GM06990 (cell line): ENCODE measurements around the gene STIMATE.

Experiments used
- DNase-seq: peaks from one replicate; pipeline ENCODE4 v3.0.0-alpha.2; 2011; ENCODE audit not compliant: insufficient read length; ENCODE audit errors: extremely low read depth
- H3K27me3 ChIP-seq: replicated peaks from 2 replicates; pipeline ENCODE4 v1.6.0; 2011; ENCODE audit warnings: low read length; ENCODE audit not compliant: control insufficient read depth, insufficient read depth
- H3K36me3 ChIP-seq: 2 replicates; pipeline ENCODE4 v1.5.1; 2011; ENCODE audit warnings: low read length; ENCODE audit not compliant: control insufficient read depth, insufficient read depth
- H3K4me3 ChIP-seq: replicated peaks from 2 replicates; pipeline ENCODE4 v1.5.1; 2011; ENCODE audit warnings: low read depth, mild to moderate bottlenecking, control low read depth, low read length
- TF ChIP-seq, protein P1 (sequence below): IDR thresholded peaks from 2 replicates; pipeline ENCODE4 v1.5.1; 2011; ENCODE audit warnings: low read length, control low read depth, mild to moderate bottlenecking, inconsistent platforms; ENCODE audit not compliant: insufficient read depth, poor library complexity, severe bottlenecking

Gene STIMATE

DNA sequence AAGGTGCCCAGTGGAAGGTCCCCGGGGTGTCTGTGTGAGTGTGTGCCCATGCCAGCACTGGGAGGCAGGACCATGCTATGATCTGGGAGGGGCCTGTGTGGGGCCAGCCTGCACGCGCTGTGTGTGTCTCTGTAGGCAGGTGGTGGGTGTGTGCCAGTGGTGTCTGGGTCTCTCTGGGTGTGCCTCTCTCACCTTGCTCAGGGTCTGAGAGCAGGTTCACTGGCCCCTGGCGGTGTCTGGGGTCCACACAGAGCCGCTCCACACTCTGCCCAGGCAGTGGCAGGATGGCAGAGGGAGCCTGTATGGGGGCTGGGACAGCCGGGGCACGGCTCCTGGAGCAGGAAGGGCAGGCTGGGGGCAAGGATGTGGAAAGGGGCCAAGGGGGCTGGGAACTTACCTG is 79.5 kb downstream of the STIMATE start:
- no peak for DNase-seq
- H3K4me3 ChIP-seq, result no peak overlapping the region
- TF ChIP-seq, protein P1, sequence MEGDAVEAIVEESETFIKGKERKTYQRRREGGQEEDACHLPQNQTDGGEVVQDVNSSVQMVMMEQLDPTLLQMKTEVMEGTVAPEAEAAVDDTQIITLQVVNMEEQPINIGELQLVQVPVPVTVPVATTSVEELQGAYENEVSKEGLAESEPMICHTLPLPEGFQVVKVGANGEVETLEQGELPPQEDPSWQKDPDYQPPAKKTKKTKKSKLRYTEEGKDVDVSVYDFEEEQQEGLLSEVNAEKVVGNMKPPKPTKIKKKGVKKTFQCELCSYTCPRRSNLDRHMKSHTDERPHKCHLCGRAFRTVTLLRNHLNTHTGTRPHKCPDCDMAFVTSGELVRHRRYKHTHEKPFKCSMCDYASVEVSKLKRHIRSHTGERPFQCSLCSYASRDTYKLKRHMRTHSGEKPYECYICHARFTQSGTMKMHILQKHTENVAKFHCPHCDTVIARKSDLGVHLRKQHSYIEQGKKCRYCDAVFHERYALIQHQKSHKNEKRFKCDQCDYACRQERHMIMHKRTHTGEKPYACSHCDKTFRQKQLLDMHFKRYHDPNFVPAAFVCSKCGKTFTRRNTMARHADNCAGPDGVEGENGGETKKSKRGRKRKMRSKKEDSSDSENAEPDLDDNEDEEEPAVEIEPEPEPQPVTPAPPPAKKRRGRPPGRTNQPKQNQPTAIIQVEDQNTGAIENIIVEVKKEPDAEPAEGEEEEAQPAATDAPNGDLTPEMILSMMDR, result no peak
- no peaks in the 10 kb centered on the region for H3K36me3 ChIP-seq
- no peaks in the 10 kb centered on the region for H3K27me3 ChIP-seq

DNA sequence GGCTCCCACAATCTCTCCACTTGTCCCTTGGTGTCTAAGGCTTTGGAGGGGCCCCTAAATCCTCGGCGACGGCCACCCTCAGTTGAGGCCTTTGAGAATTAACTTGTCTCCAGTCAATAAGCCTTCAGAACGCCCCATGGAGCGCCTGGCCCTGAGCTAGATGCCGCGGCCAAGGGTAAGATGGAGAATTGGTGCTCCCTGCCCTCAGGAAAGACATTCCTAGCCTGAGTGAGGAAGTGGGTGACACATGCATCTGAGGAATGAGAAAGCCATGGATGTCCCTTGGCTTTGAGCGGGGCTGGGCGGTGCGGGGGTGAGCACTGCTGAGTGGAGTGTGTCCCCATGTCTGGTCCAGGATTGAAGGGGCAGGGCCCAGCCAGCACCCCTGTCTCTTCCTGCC is 80.1 kb downstream of the STIMATE start:
- TF ChIP-seq, protein P1, result no peak
- H3K27me3 ChIP-seq, result no peaks in the 10 kb centered on the region
- DNase-seq, result no peak
- H3K36me3 ChIP-seq, result no peaks in the 10 kb centered on the region
- H3K4me3 ChIP-seq, result no peak overlapping the region

DNA sequence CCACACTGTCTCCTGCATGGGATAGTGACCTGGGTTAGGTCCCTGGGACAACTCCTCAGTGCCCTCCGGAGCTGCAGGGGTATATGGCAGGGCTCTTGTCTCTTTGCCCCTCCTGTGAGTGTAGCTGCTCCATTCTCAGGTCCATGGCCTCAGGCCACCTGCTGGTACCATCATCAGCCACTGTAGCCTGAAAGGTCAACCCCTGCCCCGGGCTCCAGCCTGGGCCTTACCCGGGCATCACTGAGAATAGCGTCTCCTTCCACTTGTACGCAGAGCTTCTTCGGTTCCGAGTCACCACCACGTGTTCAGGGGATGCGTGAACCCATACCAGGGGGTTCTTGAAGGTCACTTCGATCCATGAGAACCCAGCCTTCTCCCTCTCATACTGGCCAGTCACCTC is 80.7 kb downstream of the STIMATE start:
- DNase-seq, result no peak
- TF ChIP-seq, protein P1, result no peak
- no peak overlapping the region for H3K4me3 ChIP-seq
- no peaks in the 10 kb centered on the region for H3K36me3 ChIP-seq
- no peaks in the 10 kb centered on the region for H3K27me3 ChIP-seq

DNA sequence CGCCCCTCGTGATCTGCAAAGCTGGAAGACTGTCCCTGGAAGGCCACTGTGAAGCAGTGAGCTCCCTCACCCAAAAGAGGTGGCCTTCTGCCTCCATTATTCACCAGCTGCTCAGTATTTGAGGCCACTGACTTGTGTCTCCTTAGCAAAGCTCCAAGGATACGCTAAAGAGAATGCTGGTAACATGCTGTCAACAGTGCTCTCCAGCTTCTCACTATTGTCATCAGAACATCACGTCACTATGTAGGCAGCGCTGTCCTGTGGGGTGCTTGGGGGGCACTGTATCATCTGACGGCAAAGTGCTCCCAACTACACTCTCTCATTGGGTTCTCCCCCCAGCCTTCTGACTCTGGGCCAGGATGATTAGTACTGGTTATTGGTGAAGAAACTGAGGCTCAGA is 81.1 kb downstream of the STIMATE start:
- H3K4me3 ChIP-seq, result no peak overlapping the region
- no peak for DNase-seq
- H3K27me3 ChIP-seq, result no peaks in the 10 kb centered on the region
- H3K36me3 ChIP-seq, result no peaks in the 10 kb centered on the region
- TF ChIP-seq, protein P1, result no peak

DNA sequence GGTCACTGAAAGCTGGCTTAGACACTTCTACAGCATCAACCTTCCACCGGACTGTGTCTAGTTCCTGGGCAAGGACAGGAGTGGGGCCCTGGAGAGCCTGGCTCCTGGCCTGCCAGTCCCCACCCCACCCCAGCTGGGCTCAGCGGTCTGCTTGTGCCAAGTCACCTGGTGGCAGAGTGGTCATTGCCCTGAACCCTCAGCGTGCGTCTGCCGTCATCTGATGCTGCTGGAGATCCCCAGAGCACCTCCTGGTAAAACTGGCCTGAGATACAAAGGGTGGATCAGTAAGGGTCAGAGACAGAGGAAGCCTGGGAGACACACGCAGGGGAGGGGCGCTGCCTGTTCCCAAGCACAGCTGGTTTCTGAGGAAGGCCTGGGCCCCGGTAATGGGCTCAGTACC is 83.5 kb downstream of the STIMATE start:
- TF ChIP-seq, protein P1, result no peak
- no peak for DNase-seq
- Histone ChIP-seq H3K4me3 (no peak overlapping the region), H3K36me3 (no peaks in the 10 kb centered on the region), H3K27me3 (no peaks in the 10 kb centered on the region)

DNA sequence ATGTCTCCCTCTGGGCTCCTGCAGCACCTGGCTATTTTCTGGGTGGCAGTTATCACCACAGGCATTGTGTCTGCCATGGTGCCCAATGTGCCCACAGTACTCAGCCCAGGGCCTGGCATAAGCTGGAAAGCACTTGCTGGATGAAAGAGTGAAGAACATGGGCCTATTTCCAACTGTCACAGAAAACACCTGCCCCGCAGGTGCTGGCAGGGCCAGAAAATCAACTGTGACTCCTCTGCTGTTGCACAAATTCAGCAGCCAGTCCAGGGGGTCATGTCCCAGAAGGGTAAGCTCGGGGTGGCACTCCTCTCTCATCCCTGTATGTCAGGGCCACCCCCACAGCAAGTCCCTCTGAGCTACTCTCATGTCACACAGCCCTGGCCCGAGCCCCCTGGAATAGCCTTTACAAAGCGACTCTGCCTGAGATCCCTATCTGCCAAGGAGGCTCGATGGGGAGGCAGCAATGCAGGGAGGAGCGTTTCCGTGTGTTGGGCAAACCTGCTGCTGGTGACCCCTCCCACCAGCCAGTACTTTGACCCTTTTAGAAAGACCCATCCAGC is 85.8 kb downstream of the STIMATE start:
- Histone ChIP-seq H3K4me3 (no peak overlapping the region), H3K36me3 (no peaks in the 10 kb centered on the region), H3K27me3 (no peaks in the 10 kb centered on the region)
- no peak for DNase-seq
- TF ChIP-seq, protein P1, result no peak
